GM12801 (cell line): ENCODE data around the gene CRTC2.

Source experiments
- TF ChIP-seq, protein P1 (sequence below): IDR thresholded peaks from one replicate; pipeline ENCODE4 v1.5.1; 2011; ENCODE audit warnings: control low read depth; ENCODE audit not compliant: insufficient read length; ENCODE audit errors: extremely low read depth

CRTC2 gene

DNA sequence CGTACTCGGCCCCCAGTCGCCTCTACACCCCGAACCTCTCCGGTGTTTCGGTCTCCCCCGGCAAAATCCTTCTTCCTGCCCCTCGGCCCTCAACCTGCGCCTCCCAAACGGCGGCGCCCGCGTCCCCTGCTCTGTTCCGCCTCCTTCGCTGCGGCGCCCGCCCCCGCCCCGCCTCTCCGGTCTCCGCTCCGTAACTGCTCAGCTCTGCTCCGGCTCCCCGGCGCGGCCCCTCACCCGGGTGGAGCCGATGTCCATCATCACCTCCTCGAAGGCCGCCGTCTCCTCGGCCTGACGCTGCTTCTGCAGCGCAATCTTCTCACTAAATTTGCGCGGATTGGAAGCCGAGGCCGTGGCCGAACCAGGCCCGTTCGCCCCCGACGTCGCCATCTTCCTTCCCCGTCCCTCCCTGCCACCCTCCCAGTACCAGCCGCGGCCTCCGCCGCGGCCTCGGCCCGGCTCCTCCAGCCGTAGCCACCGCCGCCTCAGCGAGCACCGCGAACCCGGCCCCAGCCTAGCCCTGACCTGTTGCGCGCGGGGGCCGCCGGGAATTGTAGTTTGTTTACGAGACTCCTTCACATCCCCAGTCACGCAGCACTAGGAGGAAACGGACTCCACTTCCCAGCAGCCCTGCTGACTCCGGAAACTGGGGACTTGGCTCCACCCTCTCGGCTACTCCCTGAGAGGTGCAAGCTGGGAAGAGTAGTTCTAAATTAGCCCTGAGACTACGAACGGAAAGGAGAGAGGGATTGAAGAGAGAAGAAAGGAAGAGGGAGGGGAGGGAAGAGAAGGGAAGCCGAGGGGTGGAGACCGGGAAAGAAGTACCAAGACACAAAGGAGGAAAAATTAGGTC, at the start of gene CRTC2:
CRTC2 (minus strand) TSS at position 502 of the 850 bp plus-strand sequence; CDS start at position 387, 115 bp downstream.
- TF ChIP-seq, protein P1, sequence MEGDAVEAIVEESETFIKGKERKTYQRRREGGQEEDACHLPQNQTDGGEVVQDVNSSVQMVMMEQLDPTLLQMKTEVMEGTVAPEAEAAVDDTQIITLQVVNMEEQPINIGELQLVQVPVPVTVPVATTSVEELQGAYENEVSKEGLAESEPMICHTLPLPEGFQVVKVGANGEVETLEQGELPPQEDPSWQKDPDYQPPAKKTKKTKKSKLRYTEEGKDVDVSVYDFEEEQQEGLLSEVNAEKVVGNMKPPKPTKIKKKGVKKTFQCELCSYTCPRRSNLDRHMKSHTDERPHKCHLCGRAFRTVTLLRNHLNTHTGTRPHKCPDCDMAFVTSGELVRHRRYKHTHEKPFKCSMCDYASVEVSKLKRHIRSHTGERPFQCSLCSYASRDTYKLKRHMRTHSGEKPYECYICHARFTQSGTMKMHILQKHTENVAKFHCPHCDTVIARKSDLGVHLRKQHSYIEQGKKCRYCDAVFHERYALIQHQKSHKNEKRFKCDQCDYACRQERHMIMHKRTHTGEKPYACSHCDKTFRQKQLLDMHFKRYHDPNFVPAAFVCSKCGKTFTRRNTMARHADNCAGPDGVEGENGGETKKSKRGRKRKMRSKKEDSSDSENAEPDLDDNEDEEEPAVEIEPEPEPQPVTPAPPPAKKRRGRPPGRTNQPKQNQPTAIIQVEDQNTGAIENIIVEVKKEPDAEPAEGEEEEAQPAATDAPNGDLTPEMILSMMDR: no peak

DNA sequence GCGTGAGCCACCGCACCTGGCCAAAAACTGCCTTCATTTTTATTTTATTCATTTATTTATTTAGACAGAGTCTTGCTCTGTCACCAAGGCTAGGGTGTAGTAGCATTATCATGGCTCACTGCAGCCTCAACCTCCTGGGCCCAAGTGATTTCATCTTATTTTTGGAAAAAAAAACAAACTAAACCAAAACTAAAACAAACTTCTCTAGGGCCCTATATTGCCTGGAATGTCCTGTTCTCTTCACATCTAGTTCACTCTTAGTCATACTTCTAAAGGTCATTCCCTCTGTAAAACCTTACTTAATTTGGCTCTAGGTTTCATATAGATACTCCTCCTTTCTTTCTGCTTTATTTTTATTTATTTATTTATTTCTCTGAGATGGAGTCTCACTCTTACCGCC, 47.7 kb upstream of the CRTC2 start:
- TF ChIP-seq, protein P1: no peak

DNA sequence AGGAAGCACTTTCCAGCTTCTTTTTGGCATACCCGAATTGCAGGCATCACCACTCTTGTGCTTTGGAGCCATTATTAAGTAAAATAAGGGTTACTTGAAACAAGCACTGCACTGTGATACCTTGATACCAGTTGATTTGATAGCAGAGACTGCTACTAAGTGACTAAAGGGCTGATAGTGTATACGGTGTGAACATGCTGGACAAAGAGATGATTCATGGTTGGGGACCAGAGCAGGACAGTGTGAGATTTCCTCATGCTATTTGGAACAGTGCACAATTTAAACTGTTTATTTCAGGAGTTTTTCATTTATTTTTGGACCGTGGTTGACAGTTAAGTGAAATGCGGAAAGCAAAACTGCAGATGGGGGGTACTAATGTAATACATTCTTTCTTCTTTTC, 42.0 kb upstream of the CRTC2 start:
- TF ChIP-seq, protein P1: no peak

DNA sequence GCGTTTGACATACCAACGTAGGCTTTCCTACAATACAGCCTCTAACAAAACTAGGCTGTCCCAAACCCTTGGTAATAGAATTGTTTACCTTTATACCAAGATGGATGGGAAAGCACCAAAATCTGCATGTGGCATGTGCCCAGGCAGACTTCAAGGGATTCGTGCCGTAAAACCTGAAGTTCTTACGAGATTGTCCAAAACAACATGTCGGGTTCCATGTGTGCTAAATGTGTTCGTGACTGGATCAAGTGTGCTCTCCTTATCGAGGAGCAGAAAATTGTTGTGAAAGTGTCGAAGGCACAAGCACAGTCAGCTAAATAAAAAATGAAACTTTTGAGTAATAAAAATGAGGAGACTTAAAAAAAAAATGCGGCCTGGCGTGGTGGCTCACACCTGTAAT, 37.2 kb upstream of the CRTC2 start:
- TF ChIP-seq, protein P1: no peak

- TF ChIP-seq, protein P1: no peak
Measured at GRCh38 chr1:153995202-153995601, 36.8 kb upstream of the CRTC2 start.

- TF ChIP-seq, protein P1: no peak
Measured at GRCh38 chr1:153991806-153992205, 33.4 kb upstream of the CRTC2 start.

DNA sequence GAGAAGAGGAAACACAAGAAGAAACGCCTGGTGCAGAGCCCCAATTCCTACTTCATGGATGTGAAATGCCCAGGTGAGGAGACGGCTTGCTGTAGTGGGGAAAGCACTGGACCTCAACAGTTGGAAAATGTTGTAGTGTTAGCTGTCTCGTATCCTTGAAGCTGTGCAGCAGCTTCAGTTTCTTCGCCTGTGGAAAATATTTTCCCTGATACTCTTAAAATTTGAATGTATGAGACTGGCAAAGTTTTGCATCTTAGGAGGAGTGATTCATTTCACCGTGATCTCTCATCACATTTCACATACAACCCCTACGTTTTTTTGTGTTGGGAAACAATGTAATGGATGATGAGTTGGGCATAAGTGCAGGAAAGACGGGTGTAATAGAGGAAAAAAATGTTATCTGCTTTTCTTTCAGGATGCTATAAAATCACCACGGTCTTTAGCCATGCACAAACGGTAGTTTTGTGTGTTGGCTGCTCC, 32.8 kb upstream of the CRTC2 start:
- TF ChIP-seq, protein P1: no peak
